HEK293 (cell line): ENCODE measurements around the gene MYRIP.

Experiments
- CTCF ChIA-PET: fragments of 350-600 bp; formaldehyde crosslinking; extraction: SDS; loops from one replicate; lab custom pipeline; 2021; ENCODE audit warnings: antibody characterized with exemption; lab: Yijun Ruan, JAX
- POLR2A ChIA-PET: fragments of 300-600 bp; formaldehyde crosslinking; extraction: SDS; loops from one replicate; lab custom pipeline; 2020; ENCODE audit warnings: antibody characterized with exemption, inconsistent platforms; lab: Yijun Ruan, JAX
- H3K27ac ChIP-seq: fragments of 200-500 bp; sonication (Bioruptor generic); 2 replicates; pipeline ENCODE4 v1.5.1; 2014; ENCODE audit warnings: low read depth, low read length, control low read depth, inconsistent platforms; ENCODE audit errors: extremely low read depth
- H3K36me3 ChIP-seq, 2 experiments: fragments of 200-500 bp in 1 of 2; sonication (Bioruptor generic) in 1 of 2; 1 replicate in 1 of 2; 2 replicates in 1 of 2; pipeline ENCODE4 v1.5.1; 2014 to 2017; ENCODE audit warnings: inconsistent platforms in 2 of 2, low read length in 2 of 2; ENCODE audit not compliant: control insufficient read depth in 2 of 2, insufficient read depth in 1 of 2
- H3K4me1 ChIP-seq: fragments of 200-500 bp; sonication (Bioruptor generic); 2 replicates; pipeline ENCODE4 v1.5.1; 2014; ENCODE audit warnings: mild to moderate bottlenecking, low read length, inconsistent platforms; ENCODE audit not compliant: control insufficient read depth, insufficient read depth
- H3K4me3 ChIP-seq: 2 replicates; pipeline ENCODE4 v1.5.1; 2011; ENCODE audit warnings: low read depth, mild to moderate bottlenecking, control low read depth, low read length, moderate library complexity
- H3K9me3 ChIP-seq: fragments of 200-500 bp; sonication (Bioruptor generic); 2 replicates; pipeline ENCODE4 v1.5.1; 2014; ENCODE audit warnings: low read depth, low read length, inconsistent platforms; ENCODE audit not compliant: control insufficient read depth, insufficient read depth
- BCL11B ChIP-seq: fragments of 450-650 bp; formaldehyde crosslinking; IDR thresholded peaks from 2 replicates; pipeline ENCODE4 v1.5.1; 2016; ENCODE audit warnings: low read depth, missing biosample characterization, missing genetic modification characterization
- HOXD13 ChIP-seq: sonication (generic); formaldehyde crosslinking; IDR thresholded peaks from 2 replicates; pipeline ENCODE4 v1.8.0; 2022; ENCODE audit warnings: missing genetic modification reagents, borderline replicate concordance
- KLF7 ChIP-seq: fragments of 450-650 bp; formaldehyde crosslinking; IDR thresholded peaks from 2 replicates; pipeline ENCODE4 v1.5.1; 2016; ENCODE audit warnings: missing biosample characterization, missing genetic modification characterization, borderline replicate concordance
- ZBTB17 ChIP-seq: fragments of 450-650 bp; formaldehyde crosslinking; IDR thresholded peaks from 2 replicates; pipeline ENCODE4 v1.5.1; 2016; ENCODE audit warnings: missing biosample characterization, missing genetic modification characterization
- ZFP41 ChIP-seq: fragments of 450-650 bp; formaldehyde crosslinking; IDR thresholded peaks from 2 replicates; pipeline ENCODE4 v1.5.1; 2016; ENCODE audit warnings: missing biosample characterization, missing genetic modification characterization, borderline replicate concordance
- ZNF23 ChIP-seq: fragments of 450-650 bp; formaldehyde crosslinking; IDR thresholded peaks from 2 replicates; pipeline ENCODE4 v1.5.1; 2016; ENCODE audit warnings: missing biosample characterization, missing genetic modification characterization, borderline replicate concordance
- ZNF24 ChIP-seq: fragments of 450-650 bp; formaldehyde crosslinking; IDR thresholded peaks from 2 replicates; pipeline ENCODE4 v1.5.1; 2016; ENCODE audit warnings: missing biosample characterization, missing genetic modification characterization
- ZNF37A ChIP-seq: fragments of 450-650 bp; IDR thresholded peaks from 2 replicates; pipeline ENCODE4 v1.5.1; 2018; ENCODE audit warnings: missing biosample characterization, missing genetic modification characterization
- ZNF391 ChIP-seq: fragments of 450-650 bp; formaldehyde crosslinking; IDR thresholded peaks from 2 replicates; pipeline ENCODE4 v1.5.1; 2016; ENCODE audit warnings: low read depth, missing biosample characterization, missing genetic modification characterization, borderline replicate concordance
- ZNF48 ChIP-seq: fragments of 450-650 bp; formaldehyde crosslinking; IDR thresholded peaks from 2 replicates; pipeline ENCODE4 v1.5.1; 2016; ENCODE audit warnings: missing biosample characterization, missing genetic modification characterization
- ZNF514 ChIP-seq: fragments of 450-650 bp; formaldehyde crosslinking; IDR thresholded peaks from 2 replicates; pipeline ENCODE4 v1.5.1; 2016; ENCODE audit warnings: missing biosample characterization, missing genetic modification characterization
- ZNF558 ChIP-seq: fragments of 450-650 bp; formaldehyde crosslinking; IDR thresholded peaks from 2 replicates; pipeline ENCODE4 v1.5.1; 2016; ENCODE audit warnings: missing biosample characterization, missing genetic modification characterization
- ZNF571 ChIP-seq: fragments of 450-650 bp; formaldehyde crosslinking; IDR thresholded peaks from 2 replicates; pipeline ENCODE4 v1.5.0; 2017; ENCODE audit warnings: missing biosample characterization, missing genetic modification characterization
- ZNF629 ChIP-seq: fragments of 450-650 bp; formaldehyde crosslinking; IDR thresholded peaks from 2 replicates; pipeline ENCODE4 v1.5.1; 2017; ENCODE audit warnings: missing biosample characterization, missing genetic modification characterization
- ZNF654 ChIP-seq: fragments of 450-650 bp; formaldehyde crosslinking; IDR thresholded peaks from 2 replicates; pipeline ENCODE4 v1.5.1; 2016; ENCODE audit warnings: low read depth, missing biosample characterization, missing genetic modification characterization
- ZNF768 ChIP-seq: fragments of 450-650 bp; formaldehyde crosslinking; IDR thresholded peaks from 2 replicates; pipeline ENCODE4 v1.5.1; 2018; ENCODE audit warnings: missing biosample characterization, mild to moderate bottlenecking, missing genetic modification characterization
- ZNF785 ChIP-seq: fragments of 450-650 bp; formaldehyde crosslinking; IDR thresholded peaks from 2 replicates; pipeline ENCODE4 v1.5.1; 2016; ENCODE audit warnings: missing biosample characterization, missing genetic modification characterization
- TF ChIP-seq, protein P1 (sequence below): fragments of 450-650 bp; formaldehyde crosslinking; IDR thresholded peaks from 2 replicates; pipeline ENCODE4 v1.5.1; 2016; ENCODE audit warnings: missing biosample characterization, missing genetic modification characterization, borderline replicate concordance
- TF ChIP-seq, protein P2 (sequence below): fragments of 450-650 bp; formaldehyde crosslinking; IDR thresholded peaks from 2 replicates; pipeline ENCODE4 v1.5.1; 2016; ENCODE audit warnings: missing biosample characterization, missing genetic modification characterization, low read depth
- TF ChIP-seq, protein P3 (sequence below): fragments of 450-650 bp; formaldehyde crosslinking; IDR thresholded peaks from 2 replicates; pipeline ENCODE4 v1.5.1; 2016; ENCODE audit warnings: missing biosample characterization, missing genetic modification characterization, borderline replicate concordance
- TF ChIP-seq, protein P4 (sequence below): fragments of 450-650 bp; formaldehyde crosslinking; IDR thresholded peaks from 2 replicates; pipeline ENCODE4 v1.5.1; 2016; ENCODE audit warnings: missing biosample characterization, missing genetic modification characterization
- TF ChIP-seq, protein P5 (sequence below): fragments of 450-650 bp; formaldehyde crosslinking; IDR thresholded peaks from 2 replicates; pipeline ENCODE4 v1.5.1; 2016; ENCODE audit warnings: missing biosample characterization, missing genetic modification characterization
- TF ChIP-seq, protein P6 (sequence below): fragments of 450-650 bp; formaldehyde crosslinking; IDR thresholded peaks from 2 replicates; pipeline ENCODE4 v1.5.1; 2017; ENCODE audit warnings: missing biosample characterization, missing genetic modification characterization

The MYRIP gene

DNA sequence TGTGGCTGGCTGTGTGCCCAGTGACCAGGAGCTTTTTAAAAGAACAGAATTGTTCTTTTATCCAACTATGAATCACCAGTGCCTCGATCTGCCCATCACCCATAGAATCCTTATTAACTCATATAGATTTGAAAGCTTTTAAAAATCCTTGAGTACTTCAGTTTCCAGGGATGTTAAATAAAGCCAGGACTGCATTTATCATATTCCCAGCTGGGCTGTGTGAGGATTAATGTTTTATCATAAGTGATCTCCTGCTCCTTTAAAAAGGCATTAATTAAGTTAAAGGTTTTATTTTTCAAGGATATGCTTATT lies 234.0 kb downstream of the MYRIP start (continued):
- TF ChIP-seq, protein P1, sequence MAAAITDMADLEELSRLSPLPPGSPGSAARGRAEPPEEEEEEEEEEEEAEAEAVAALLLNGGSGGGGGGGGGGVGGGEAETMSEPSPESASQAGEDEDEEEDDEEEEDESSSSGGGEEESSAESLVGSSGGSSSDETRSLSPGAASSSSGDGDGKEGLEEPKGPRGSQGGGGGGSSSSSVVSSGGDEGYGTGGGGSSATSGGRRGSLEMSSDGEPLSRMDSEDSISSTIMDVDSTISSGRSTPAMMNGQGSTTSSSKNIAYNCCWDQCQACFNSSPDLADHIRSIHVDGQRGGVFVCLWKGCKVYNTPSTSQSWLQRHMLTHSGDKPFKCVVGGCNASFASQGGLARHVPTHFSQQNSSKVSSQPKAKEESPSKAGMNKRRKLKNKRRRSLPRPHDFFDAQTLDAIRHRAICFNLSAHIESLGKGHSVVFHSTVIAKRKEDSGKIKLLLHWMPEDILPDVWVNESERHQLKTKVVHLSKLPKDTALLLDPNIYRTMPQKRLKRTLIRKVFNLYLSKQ (tag by site-specific recombination): no peak
- no peak for TF ChIP-seq ZFP41
- TF ChIP-seq ZBTB17 (tag by site-specific recombination): no peak
- no peak for TF ChIP-seq ZNF629
- TF ChIP-seq ZNF654 (tag by site-specific recombination): no peak
- no peak for TF ChIP-seq ZNF558 (tag by site-specific recombination)
- TF ChIP-seq, all 188 proteins: peak for 0

DNA sequence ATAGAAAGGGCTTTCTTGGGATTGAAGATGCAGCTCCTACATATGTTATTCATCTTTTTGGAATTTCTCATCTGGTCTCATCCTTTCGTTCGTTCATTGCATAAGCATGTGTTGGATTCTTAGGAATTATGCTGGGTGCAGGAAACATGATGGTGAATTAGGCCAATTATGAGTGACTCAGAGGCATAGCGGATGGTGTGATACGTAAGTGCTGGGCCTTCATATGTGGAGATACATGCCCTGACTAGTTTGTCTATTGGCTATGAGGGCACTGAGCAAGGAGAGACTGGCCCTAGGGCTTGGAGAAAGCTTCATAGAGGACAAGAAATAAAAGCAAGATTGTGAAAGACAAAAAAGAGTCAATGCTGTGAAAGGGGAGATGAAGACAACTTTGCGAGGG lies 235.1 kb downstream of the MYRIP start:
- Histone ChIP-seq H3K36me3 (no peaks in the 10 kb centered on the region), H3K27ac (no peak overlapping the region), H3K4me1 (no peaks in the 10 kb centered on the region), H3K9me3 (no peaks in the 10 kb centered on the region), H3K4me3 (no peak overlapping the region)
- TF ChIP-seq, protein P2, sequence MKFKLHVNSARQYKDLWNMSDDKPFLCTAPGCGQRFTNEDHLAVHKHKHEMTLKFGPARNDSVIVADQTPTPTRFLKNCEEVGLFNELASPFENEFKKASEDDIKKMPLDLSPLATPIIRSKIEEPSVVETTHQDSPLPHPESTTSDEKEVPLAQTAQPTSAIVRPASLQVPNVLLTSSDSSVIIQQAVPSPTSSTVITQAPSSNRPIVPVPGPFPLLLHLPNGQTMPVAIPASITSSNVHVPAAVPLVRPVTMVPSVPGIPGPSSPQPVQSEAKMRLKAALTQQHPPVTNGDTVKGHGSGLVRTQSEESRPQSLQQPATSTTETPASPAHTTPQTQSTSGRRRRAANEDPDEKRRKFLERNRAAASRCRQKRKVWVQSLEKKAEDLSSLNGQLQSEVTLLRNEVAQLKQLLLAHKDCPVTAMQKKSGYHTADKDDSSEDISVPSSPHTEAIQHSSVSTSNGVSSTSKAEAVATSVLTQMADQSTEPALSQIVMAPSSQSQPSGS (tag by site-specific recombination): no peak
- TF ChIP-seq BCL11B (no peak), ZNF558 (tag by site-specific recombination) (no peak), ZNF24 (tag by site-specific recombination) (no peak), ZNF785 (tag by site-specific recombination) (no peak), KLF7 (no peak), ZNF571 (tag by site-specific recombination) (no peak), ZNF23 (tag by site-specific recombination) (no peak), ZNF391 (tag by site-specific recombination) (no peak), ZNF514 (tag by site-specific recombination) (no peak), ZNF768 (tag by site-specific recombination) (no peak), ZNF48 (tag by site-specific recombination) (no peak), HOXD13 (CRISPR knock-in tag) (no peak), ZNF37A (tag by site-specific recombination) (no peak)
- TF ChIP-seq, protein P3, sequence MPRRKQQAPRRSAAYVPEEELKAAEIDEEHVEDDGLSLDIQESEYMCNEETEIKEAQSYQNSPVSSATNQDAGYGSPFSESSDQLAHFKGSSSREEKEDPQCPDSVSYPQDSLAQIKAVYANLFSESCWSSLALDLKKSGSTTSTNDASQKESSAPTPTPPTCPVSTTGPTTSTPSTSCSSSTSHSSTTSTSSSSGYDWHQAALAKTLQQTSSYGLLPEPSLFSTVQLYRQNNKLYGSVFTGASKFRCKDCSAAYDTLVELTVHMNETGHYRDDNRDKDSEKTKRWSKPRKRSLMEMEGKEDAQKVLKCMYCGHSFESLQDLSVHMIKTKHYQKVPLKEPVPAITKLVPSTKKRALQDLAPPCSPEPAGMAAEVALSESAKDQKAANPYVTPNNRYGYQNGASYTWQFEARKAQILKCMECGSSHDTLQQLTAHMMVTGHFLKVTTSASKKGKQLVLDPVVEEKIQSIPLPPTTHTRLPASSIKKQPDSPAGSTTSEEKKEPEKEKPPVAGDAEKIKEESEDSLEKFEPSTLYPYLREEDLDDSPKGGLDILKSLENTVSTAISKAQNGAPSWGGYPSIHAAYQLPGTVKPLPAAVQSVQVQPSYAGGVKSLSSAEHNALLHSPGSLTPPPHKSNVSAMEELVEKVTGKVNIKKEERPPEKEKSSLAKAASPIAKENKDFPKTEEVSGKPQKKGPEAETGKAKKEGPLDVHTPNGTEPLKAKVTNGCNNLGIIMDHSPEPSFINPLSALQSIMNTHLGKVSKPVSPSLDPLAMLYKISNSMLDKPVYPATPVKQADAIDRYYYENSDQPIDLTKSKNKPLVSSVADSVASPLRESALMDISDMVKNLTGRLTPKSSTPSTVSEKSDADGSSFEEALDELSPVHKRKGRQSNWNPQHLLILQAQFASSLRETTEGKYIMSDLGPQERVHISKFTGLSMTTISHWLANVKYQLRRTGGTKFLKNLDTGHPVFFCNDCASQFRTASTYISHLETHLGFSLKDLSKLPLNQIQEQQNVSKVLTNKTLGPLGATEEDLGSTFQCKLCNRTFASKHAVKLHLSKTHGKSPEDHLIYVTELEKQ: no peak
- TF ChIP-seq, protein P4, sequence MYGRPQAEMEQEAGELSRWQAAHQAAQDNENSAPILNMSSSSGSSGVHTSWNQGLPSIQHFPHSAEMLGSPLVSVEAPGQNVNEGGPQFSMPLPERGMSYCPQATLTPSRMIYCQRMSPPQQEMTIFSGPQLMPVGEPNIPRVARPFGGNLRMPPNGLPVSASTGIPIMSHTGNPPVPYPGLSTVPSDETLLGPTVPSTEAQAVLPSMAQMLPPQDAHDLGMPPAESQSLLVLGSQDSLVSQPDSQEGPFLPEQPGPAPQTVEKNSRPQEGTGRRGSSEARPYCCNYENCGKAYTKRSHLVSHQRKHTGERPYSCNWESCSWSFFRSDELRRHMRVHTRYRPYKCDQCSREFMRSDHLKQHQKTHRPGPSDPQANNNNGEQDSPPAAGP (tag by site-specific recombination): no peak
- TF ChIP-seq, protein P1 (tag by site-specific recombination): no peak
- TF ChIP-seq, protein P5, sequence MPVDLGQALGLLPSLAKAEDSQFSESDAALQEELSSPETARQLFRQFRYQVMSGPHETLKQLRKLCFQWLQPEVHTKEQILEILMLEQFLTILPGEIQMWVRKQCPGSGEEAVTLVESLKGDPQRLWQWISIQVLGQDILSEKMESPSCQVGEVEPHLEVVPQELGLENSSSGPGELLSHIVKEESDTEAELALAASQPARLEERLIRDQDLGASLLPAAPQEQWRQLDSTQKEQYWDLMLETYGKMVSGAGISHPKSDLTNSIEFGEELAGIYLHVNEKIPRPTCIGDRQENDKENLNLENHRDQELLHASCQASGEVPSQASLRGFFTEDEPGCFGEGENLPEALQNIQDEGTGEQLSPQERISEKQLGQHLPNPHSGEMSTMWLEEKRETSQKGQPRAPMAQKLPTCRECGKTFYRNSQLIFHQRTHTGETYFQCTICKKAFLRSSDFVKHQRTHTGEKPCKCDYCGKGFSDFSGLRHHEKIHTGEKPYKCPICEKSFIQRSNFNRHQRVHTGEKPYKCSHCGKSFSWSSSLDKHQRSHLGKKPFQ (tag by site-specific recombination): no peak
- TF ChIP-seq, protein P6, sequence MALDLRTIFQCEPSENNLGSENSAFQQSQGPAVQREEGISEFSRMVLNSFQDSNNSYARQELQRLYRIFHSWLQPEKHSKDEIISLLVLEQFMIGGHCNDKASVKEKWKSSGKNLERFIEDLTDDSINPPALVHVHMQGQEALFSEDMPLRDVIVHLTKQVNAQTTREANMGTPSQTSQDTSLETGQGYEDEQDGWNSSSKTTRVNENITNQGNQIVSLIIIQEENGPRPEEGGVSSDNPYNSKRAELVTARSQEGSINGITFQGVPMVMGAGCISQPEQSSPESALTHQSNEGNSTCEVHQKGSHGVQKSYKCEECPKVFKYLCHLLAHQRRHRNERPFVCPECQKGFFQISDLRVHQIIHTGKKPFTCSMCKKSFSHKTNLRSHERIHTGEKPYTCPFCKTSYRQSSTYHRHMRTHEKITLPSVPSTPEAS (tag by site-specific recombination): no peak
- ChIA-PET POLR2A (no interaction called here), CTCF (no interaction called here)
